SHP77 treated with DMSO at 0.1 percent for 48 hours (cell line): ENCODE measurements around the gene TMEM95.

Experiments used
- DNase-seq: peaks from one replicate; lab custom pipeline; 2025; lab: John Stamatoyannopoulos, UW

TMEM95 gene

GRCh38 chr17:7355053-7355452, at the start of gene TMEM95:
Gene TMEM95 (plus strand): TSS chr17:7355156. CDS start chr17:7355205, 49 bp downstream.
- peak; percentile 53 for DNase-seq

GRCh38 chr17:7306911-7307685, 47.9 kb upstream of the TMEM95 start, which contains the start of gene EIF5A:
Gene EIF5A (plus strand): TSS chr17:7307628. CDS start chr17:7309636, 2,008 bp downstream.
- DNase-seq = peak; percentile 100

- no peak for DNase-seq
These were observed 47.0 kb upstream of the TMEM95 start for GRCh38 chr17:7307686-7308624.

- DNase-seq = peak; percentile 33
These were observed 46.1 kb upstream of the TMEM95 start for GRCh38 chr17:7308625-7309433.

GRCh38 chr17:7309628-7310027, 45.3 kb upstream of the TMEM95 start:
- no peak for DNase-seq

GRCh38 chr17:7311110-7311705, 43.7 kb upstream of the TMEM95 start:
- no peak for DNase-seq

- no peak for DNase-seq
These were observed 42.4 kb upstream of the TMEM95 start for GRCh38 chr17:7312432-7313087.

GRCh38 chr17:7313088-7313889, 41.7 kb upstream of the TMEM95 start:
- DNase-seq = no peak

GRCh38 chr17:7313890-7314718, 40.9 kb upstream of the TMEM95 start:
- no peak for DNase-seq

- peak; percentile 71 for DNase-seq
These were observed 40.0 kb upstream of the TMEM95 start, which contains the start of gene GPS2 for GRCh38 chr17:7314719-7315569. Gene GPS2 (minus strand): TSS chr17:7315360. CDS start chr17:7315052, 308 bp downstream.

GRCh38 chr17:7315570-7316235, 39.3 kb upstream of the TMEM95 start:
- no peak for DNase-seq

GRCh38 chr17:7317161-7317803, 37.7 kb upstream of the TMEM95 start:
- DNase-seq = no peak

GRCh38 chr17:7318121-7318860, 36.7 kb upstream of the TMEM95 start:
- no peak for DNase-seq

- DNase-seq = no peak
These were observed 33.5 kb upstream of the TMEM95 start for GRCh38 chr17:7321466-7321865.

GRCh38 chr17:7322520-7323194, 32.3 kb upstream of the TMEM95 start:
- no peak for DNase-seq
